Subcutaneous adipose tissue (tissue), 4 donors: Measurements from ENCODE around the gene CCDC92. TPM values are rescaled to one million over a fixed set of nuclear protein-coding genes. Genes with fewer than 3 reads are reported as not detected.

ENCODE experiments used
- CTCF ChIP-seq: fragments of 450-650 bp; IDR thresholded peaks from one replicate; pipeline ENCODE4 v1.5.1; 2016; ENCODE audit warnings: low read depth, mild to moderate bottlenecking, control low read depth, antibody characterized with exemption, moderate library complexity
- total RNA-seq, 4 donors: library from RNA; depleted of rRNA; stranded (reverse); fragments of >200 nt; gene quantifications; one replicate each; pipeline ENCODE4 v1.1.0, GENCODE V29; 2016

Gene CCDC92
- total RNA-seq, 4 donors from 2014 or later: 30.3 to 72.3 (median 37.8) TPM

DNA sequence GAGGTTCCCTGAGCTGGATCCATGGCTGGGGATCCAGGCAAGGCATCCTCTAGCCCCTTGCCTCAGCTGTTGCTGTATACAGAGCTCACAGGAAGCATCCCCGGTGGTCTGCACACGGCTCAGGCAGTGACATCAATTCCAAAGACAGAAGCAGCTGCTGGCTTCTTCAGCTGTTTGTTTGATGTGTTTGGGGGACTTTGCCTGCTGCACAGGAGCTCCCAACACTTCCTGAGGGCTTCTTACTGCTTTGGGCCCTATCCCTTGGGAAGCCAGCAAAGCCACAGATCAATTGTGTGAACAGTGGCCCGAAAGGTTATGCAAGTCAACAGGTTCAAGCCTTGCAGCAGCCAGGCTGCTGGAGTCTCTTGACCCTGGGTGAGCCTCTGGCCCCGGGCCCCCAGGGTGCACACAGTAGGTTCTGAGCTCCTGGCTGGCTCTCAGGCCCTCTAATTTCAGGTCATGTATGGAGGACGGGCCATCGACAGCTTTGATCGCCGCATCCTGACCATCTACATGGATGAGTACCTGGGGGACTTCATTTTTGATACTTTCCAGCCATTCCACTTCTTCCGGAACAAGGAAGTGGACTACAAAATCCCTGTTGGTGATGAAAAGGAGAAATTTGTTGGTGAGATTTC is 42.6 kb downstream of the CCDC92 start:
- no peak for TF ChIP-seq CTCF

- TF ChIP-seq CTCF: no peak
Measured at GRCh38 chr12:123928897-123929296, 43.7 kb downstream of the CCDC92 start.

GRCh38 chr12:123928274-123928865 is 44.3 kb downstream of the CCDC92 start:
- no peak for TF ChIP-seq CTCF

- TF ChIP-seq CTCF: no peak
Measured at GRCh38 chr12:123924539-123924938, 48.1 kb downstream of the CCDC92 start.

- TF ChIP-seq CTCF: no peak
Measured at GRCh38 chr12:123923927-123924326, 48.7 kb downstream of the CCDC92 start.

DNA sequence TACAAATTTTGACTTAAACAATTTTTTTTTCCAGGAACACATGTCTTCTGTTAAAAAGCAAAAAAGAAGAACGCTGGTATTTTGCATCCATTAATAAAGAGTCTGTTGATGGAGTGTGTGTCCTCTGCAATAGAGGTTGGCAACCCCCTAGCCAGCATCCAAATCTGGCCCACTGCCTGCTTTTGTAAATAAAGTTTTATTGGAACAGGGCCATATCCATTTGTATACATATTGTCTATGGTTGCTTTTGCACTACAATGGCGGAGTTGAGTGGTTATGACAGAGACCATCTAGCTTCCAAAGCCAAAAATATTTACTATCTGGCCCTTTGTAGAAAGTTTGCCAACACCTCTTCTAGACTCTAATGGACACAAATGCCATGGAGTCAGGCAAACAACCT is 49.6 kb downstream of the CCDC92 start:
- TF ChIP-seq CTCF: no peak

DNA sequence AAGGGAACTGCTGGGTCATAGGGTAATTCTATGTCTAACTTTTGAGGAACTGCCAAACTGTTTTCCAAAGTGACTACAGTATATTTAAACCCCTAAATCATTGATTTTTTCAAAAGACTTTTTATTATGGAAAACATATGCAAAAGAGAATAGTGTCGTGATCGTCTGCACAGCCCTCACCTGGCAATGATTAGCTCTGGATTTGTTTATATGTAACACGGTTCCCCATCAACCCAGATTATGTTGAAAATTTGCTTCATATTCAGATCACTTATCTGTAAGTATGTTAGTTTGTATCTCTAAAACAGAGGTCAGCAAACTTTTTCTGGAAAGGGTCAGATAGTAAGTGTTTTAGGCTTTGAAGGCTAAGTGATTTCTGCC is 52.7 kb downstream of the CCDC92 start:
- no peak for TF ChIP-seq CTCF
